Fibroblast of lung (primary cell): ENCODE data around the gene DDR1. TPM values are rescaled to one million over a fixed set of nuclear protein-coding genes. Genes with fewer than 3 reads are reported as not detected.
"Not testable (repeated sequence)": the region's sequence is repeated elsewhere in the genome, so short reads cannot be mapped to it uniquely, and the experiment has no call there.

Source experiments
- DNase-seq, 2 donors: peaks; one replicate each; pipeline versions ENCODE4 v3.0.0 to v3.0.0-alpha.2; 2010; ENCODE audit warnings: low read depth in 2 of 2
- H2AFZ ChIP-seq: 2 replicates; pipeline ENCODE4 v1.5.1; 2012; ENCODE audit warnings: low read length, control low read depth, inconsistent platforms
- H3K27ac ChIP-seq: 2 replicates; pipeline ENCODE4 v1.5.1; 2011; ENCODE audit warnings: low read length, control low read depth; ENCODE audit not compliant: insufficient read depth
- H3K27me3 ChIP-seq: 2 replicates; pipeline ENCODE4 v1.5.1; 2011; ENCODE audit warnings: mild to moderate bottlenecking, low read length; ENCODE audit not compliant: control insufficient read depth, insufficient read depth
- H3K36me3 ChIP-seq: 2 replicates; pipeline ENCODE4 v1.5.1; 2011; ENCODE audit warnings: low read length; ENCODE audit not compliant: control insufficient read depth, insufficient read depth
- H3K4me1 ChIP-seq: 2 replicates; pipeline ENCODE4 v1.5.1; 2011; ENCODE audit warnings: low read length; ENCODE audit not compliant: control insufficient read depth, insufficient read depth; ENCODE audit errors: extremely low read depth
- H3K4me2 ChIP-seq: 2 replicates; pipeline ENCODE4 v1.5.1; 2011; ENCODE audit warnings: low read length, control low read depth; ENCODE audit not compliant: insufficient read depth; ENCODE audit errors: extremely low read depth
- H3K4me3 ChIP-seq, 4 experiments: fragments of 200-600 bp in 1 of 4; sonication (generic) in 1 of 4; replicated peaks in 1 of 4; 2 replicates each; pipeline ENCODE4 v1.5.1; 2011 to 2016; ENCODE audit warnings: low read length in 4 of 4, low read depth in 3 of 4, mild to moderate bottlenecking in 3 of 4, control low read depth in 2 of 4, inconsistent platforms in 1 of 4, mixed read lengths in 1 of 4; ENCODE audit not compliant: insufficient read depth in 1 of 4; ENCODE audit errors: control extremely low read depth in 1 of 4
- H3K79me2 ChIP-seq: 2 replicates; pipeline ENCODE4 v1.5.1; 2012; ENCODE audit warnings: mild to moderate bottlenecking, low read length, inconsistent platforms; ENCODE audit not compliant: control insufficient read depth, insufficient read depth
- H3K9ac ChIP-seq: 2 replicates; pipeline ENCODE4 v1.5.1; 2011; ENCODE audit warnings: mild to moderate bottlenecking, low read length, control low read depth; ENCODE audit not compliant: insufficient read depth
- H3K9me3 ChIP-seq: 2 replicates; pipeline ENCODE4 v1.5.1; 2012; ENCODE audit warnings: low read depth, low read length; ENCODE audit not compliant: control insufficient read depth, insufficient read depth
- H4K20me1 ChIP-seq: 2 replicates; pipeline ENCODE4 v1.5.1; 2011; ENCODE audit warnings: low read length; ENCODE audit not compliant: control insufficient read depth, insufficient read depth; ENCODE audit errors: extremely low read depth
- CTCF ChIP-seq, 2 donors: IDR thresholded peaks in 1 of 2; conservative IDR thresholded peaks in 1 of 2; 1 replicate in 1 of 2; 2 replicates in 1 of 2; pipeline ENCODE4 v1.5.1; 2011 to 2012; ENCODE audit warnings: low read length in 2 of 2, control low read depth in 1 of 2, inconsistent platforms in 1 of 2, low read depth in 1 of 2, mild to moderate bottlenecking in 1 of 2
- EZH2 ChIP-seq: IDR thresholded peaks from 2 replicates; pipeline ENCODE4 v1.5.1; 2012; ENCODE audit warnings: low read length, control low read depth, mild to moderate bottlenecking; ENCODE audit errors: missing control alignments
- polyA plus RNA-seq, 2 donors: library from polyadenylated mRNA; depleted of rRNA in 1 of 2; stranded (reverse) in 1 of 2; unstranded in 1 of 2; fragments of >200 nt; gene quantifications; 2 replicates each; pipeline ENCODE4 v1.2.1, GENCODE V29; 2011 to 2012; ENCODE audit warnings: missing spikeins in 1 of 2
- total RNA-seq: library from RNA; depleted of rRNA; stranded (reverse); fragments of >200 nt; gene quantifications from 2 replicates; pipeline ENCODE4 v1.2.1, GENCODE V29; 2014

DDR1 gene
- total and polyA plus RNA-seq, 2 donors (not counting 1 experiment from before 2014, with no cell fraction given): 10.9 to 17.5 TPM

- no peaks in the 10 kb centered on the region for H3K9me3 ChIP-seq
- no peak for TF ChIP-seq CTCF (conservative IDR thresholded peaks at IDR 0.05 in 1 of 2, IDR thresholded peaks at IDR 0.05 in 1 of 2; ENCODE audit: low read depth in 1 of 2, low read length in 2 of 2)
- TF ChIP-seq EZH2: no peak
- no peak overlapping the region for H3K9ac ChIP-seq
- no peak for DNase-seq
- H2AFZ ChIP-seq: no peak overlapping the region
- no peaks in the 10 kb centered on the region for H3K4me1 ChIP-seq
- H3K4me3 ChIP-seq: no peak overlapping the region
- no peaks in the 10 kb centered on the region for H3K79me2 ChIP-seq
- no peak overlapping the region for H3K27ac ChIP-seq
- H3K4me2 ChIP-seq: no peak overlapping the region
- no peaks in the 10 kb centered on the region for H4K20me1 ChIP-seq
- H3K27me3 ChIP-seq: no peaks in the 10 kb centered on the region
- no peaks in the 10 kb centered on the region for H3K36me3 ChIP-seq
Measured at GRCh38 chr6:30847421-30847970, 36.8 kb upstream of the DDR1 start.

GRCh38 chr6:30847971-30848436, 36.3 kb upstream of the DDR1 start:
- H4K20me1 ChIP-seq: no peaks in the 10 kb centered on the region
- H2AFZ ChIP-seq: no peak overlapping the region
- no peaks in the 10 kb centered on the region for H3K79me2 ChIP-seq
- no peaks in the 10 kb centered on the region for H3K9me3 ChIP-seq
- no peak overlapping the region for H3K27ac ChIP-seq
- no peaks in the 10 kb centered on the region for H3K36me3 ChIP-seq
- TF ChIP-seq CTCF (conservative IDR thresholded peaks at IDR 0.05 in 1 of 2, IDR thresholded peaks at IDR 0.05 in 1 of 2; ENCODE audit: low read depth in 1 of 2, low read length in 2 of 2): no peak
- no peak for TF ChIP-seq EZH2
- H3K9ac ChIP-seq: no peak overlapping the region
- H3K4me3 ChIP-seq: no peak overlapping the region
- no peak for DNase-seq
- H3K4me2 ChIP-seq: no peak overlapping the region
- H3K27me3 ChIP-seq: no peaks in the 10 kb centered on the region
- no peaks in the 10 kb centered on the region for H3K4me1 ChIP-seq

- H3K9ac ChIP-seq: no peak overlapping the region
- H3K4me3 ChIP-seq: no peak overlapping the region
- DNase-seq: peak in 1 of 2 donors; percentile 87
- H3K9me3 ChIP-seq: no peaks in the 10 kb centered on the region
- H3K36me3 ChIP-seq: no peaks in the 10 kb centered on the region
- H2AFZ ChIP-seq: no peak overlapping the region
- no peaks in the 10 kb centered on the region for H4K20me1 ChIP-seq
- no peaks in the 10 kb centered on the region for H3K4me1 ChIP-seq
- TF ChIP-seq CTCF (conservative IDR thresholded peaks at IDR 0.05 in 1 of 2, IDR thresholded peaks at IDR 0.05 in 1 of 2; ENCODE audit: low read depth in 1 of 2, low read length in 2 of 2): no peak
- no peak for TF ChIP-seq EZH2
- no peak overlapping the region for H3K27ac ChIP-seq
- H3K79me2 ChIP-seq: no peaks in the 10 kb centered on the region
- H3K4me2 ChIP-seq: no peak overlapping the region
- no peaks in the 10 kb centered on the region for H3K27me3 ChIP-seq
Measured at GRCh38 chr6:30849903-30850651, 34.2 kb upstream of the DDR1 start.

GRCh38 chr6:30852459-30852858, 31.9 kb upstream of the DDR1 start:
- H3K27me3 ChIP-seq, H3K4me3 ChIP-seq, H3K9me3 ChIP-seq, H3K79me2 ChIP-seq, H3K27ac ChIP-seq, H3K4me2 ChIP-seq, H3K36me3 ChIP-seq, H4K20me1 ChIP-seq, DNase-seq, H3K4me1 ChIP-seq, H2AFZ ChIP-seq, H3K9ac ChIP-seq: not testable (repeated sequence)
